Neural cell (in vitro differentiated cells): ENCODE data around the gene AMIGO2. TPM values are rescaled to one million over a fixed set of nuclear protein-coding genes. Genes with fewer than 3 reads are reported as not detected.
A peak's percentile ranks its signal among the peaks of the same experiment; 100 is the strongest.

ENCODE experiments used
- H2AFZ ChIP-seq: fragments of 200-600, 300-800 bp; sonication (generic), shearing (Covaris generic); 2 replicates; pipeline ENCODE4 v1.6.0; 2014; ENCODE audit warnings: low read depth, mild to moderate bottlenecking, antibody characterized with exemption, low read length, moderate library complexity
- H3F3A ChIP-seq: fragments of 200-600 bp; shearing (Covaris generic); 2 replicates; pipeline ENCODE4 v1.6.1; 2016; ENCODE audit warnings: mild to moderate bottlenecking, moderate library complexity, mixed read lengths, antibody characterized with exemption, low read length; ENCODE audit not compliant: insufficient read depth, poor library complexity, severe bottlenecking
- H3K27ac ChIP-seq: fragments of 200-600, 300-800 bp; sonication (generic), shearing (Covaris generic); 2 replicates; pipeline ENCODE4 v1.5.1; 2014; ENCODE audit warnings: mild to moderate bottlenecking, low read length, moderate library complexity
- H3K27me3 ChIP-seq: fragments of 300-800, 200-600 bp; sonication (generic), shearing (Covaris generic); 2 replicates; pipeline ENCODE4 v1.6.0; 2014; ENCODE audit warnings: mild to moderate bottlenecking, low read depth, low read length, moderate library complexity; ENCODE audit not compliant: insufficient read depth
- H3K36me3 ChIP-seq: fragments of 300-800, 200-600 bp; sonication (generic), shearing (Covaris generic); 2 replicates; pipeline ENCODE4 v1.5.1; 2014; ENCODE audit warnings: mild to moderate bottlenecking, antibody characterized with exemption, low read length, moderate library complexity; ENCODE audit not compliant: insufficient read depth
- H3K4me2 ChIP-seq: fragments of 300-800, 200-600 bp; sonication (generic), shearing (Covaris generic); 2 replicates; pipeline ENCODE4 v1.6.0; 2014; ENCODE audit warnings: mild to moderate bottlenecking, low read length
- H3K4me3 ChIP-seq: fragments of 300-800, 200-600 bp; sonication (generic), shearing (Covaris generic); 2 replicates; pipeline ENCODE4 v1.5.1; 2014; ENCODE audit warnings: mild to moderate bottlenecking, low read length, moderate library complexity
- H3K79me2 ChIP-seq: fragments of 200-600 bp; shearing (Covaris generic); replicated peaks from 2 replicates; pipeline ENCODE4 v1.6.0; 2014; ENCODE audit warnings: mild to moderate bottlenecking, low read length, moderate library complexity; ENCODE audit not compliant: insufficient read depth
- H3K9ac ChIP-seq: fragments of 300-800, 200-600 bp; sonication (generic), shearing (Covaris generic); 2 replicates; pipeline ENCODE4 v1.6.1; 2016; ENCODE audit warnings: mild to moderate bottlenecking, low read length, mixed read lengths
- H3K9me2 ChIP-seq: fragments of 200-600 bp; shearing (Covaris generic); 2 replicates; pipeline ENCODE4 v1.6.1; 2016; ENCODE audit warnings: mild to moderate bottlenecking, low read length, mixed read lengths; ENCODE audit not compliant: insufficient read depth
- H3K9me3 ChIP-seq: fragments of 200-600, 300-800 bp; sonication (generic), shearing (Covaris generic); 2 replicates; pipeline ENCODE4 v1.6.1; 2016; ENCODE audit warnings: mild to moderate bottlenecking, mixed run types, low read length, moderate library complexity, mixed read lengths
- H4K20me1 ChIP-seq: fragments of 200-600 bp; shearing (Covaris generic); 2 replicates; pipeline ENCODE4 v1.6.1; 2016; ENCODE audit warnings: mild to moderate bottlenecking, mixed run types; ENCODE audit not compliant: insufficient read depth
- EP300 ChIP-seq: fragments of 450-650 bp; conservative IDR thresholded peaks from 2 replicates; pipeline ENCODE4 v1.6.1; 2014; ENCODE audit warnings: antibody characterized with exemption, mild to moderate bottlenecking, moderate library complexity; ENCODE audit not compliant: poor library complexity, severe bottlenecking
- EZH2 ChIP-seq: fragments of 200-600, 300-800 bp; shearing (Covaris generic), sonication (generic); IDR thresholded peaks from 2 replicates; pipeline ENCODE4 v1.6.1; 2014; ENCODE audit warnings: antibody characterized with exemption, low read length, borderline replicate concordance, mild to moderate bottlenecking; ENCODE audit not compliant: insufficient read depth, poor library complexity, severe bottlenecking
- MXI1 ChIP-seq: fragments of 450-650 bp; conservative IDR thresholded peaks from 2 replicates; pipeline ENCODE4 v1.6.1; 2014; ENCODE audit warnings: antibody characterized with exemption, mild to moderate bottlenecking; ENCODE audit not compliant: poor library complexity, severe bottlenecking
- POLR2AphosphoS5 ChIP-seq: IDR thresholded peaks from 2 replicates; pipeline ENCODE4 v1.6.1; 2012
- RAD21 ChIP-seq: fragments of 450-650 bp; conservative IDR thresholded peaks from 2 replicates; pipeline ENCODE4 v1.6.1; 2014; ENCODE audit warnings: antibody characterized with exemption, mild to moderate bottlenecking, moderate library complexity
- SMC3 ChIP-seq: fragments of 450-650 bp; conservative IDR thresholded peaks from 2 replicates; pipeline ENCODE4 v1.6.1; 2014; ENCODE audit warnings: antibody characterized with exemption, mild to moderate bottlenecking, moderate library complexity; ENCODE audit not compliant: poor library complexity
- TAF1 ChIP-seq: IDR thresholded peaks from 2 replicates; pipeline ENCODE4 v1.6.1; 2012; ENCODE audit warnings: low read depth
- polyA plus RNA-seq: library from polyadenylated mRNA; depleted of rRNA; stranded (reverse); fragments of >200 nt; gene quantifications from 2 replicates; pipeline ENCODE4 v1.2.3, GENCODE V29; 2014
- TF ChIP-seq, protein P1 (sequence below): IDR thresholded peaks from 2 replicates; pipeline ENCODE4 v1.6.1; 2012; ENCODE audit warnings: borderline replicate concordance
- TF ChIP-seq, protein P2 (sequence below): fragments of 450-650 bp; IDR thresholded peaks from 2 replicates; pipeline ENCODE4 v1.5.1; 2014; ENCODE audit warnings: antibody characterized with exemption, mild to moderate bottlenecking, moderate library complexity; ENCODE audit not compliant: poor library complexity, severe bottlenecking

AMIGO2 gene
- polyA plus RNA-seq, 1 donor from 2014 or later: 3.1 TPM

DNA sequence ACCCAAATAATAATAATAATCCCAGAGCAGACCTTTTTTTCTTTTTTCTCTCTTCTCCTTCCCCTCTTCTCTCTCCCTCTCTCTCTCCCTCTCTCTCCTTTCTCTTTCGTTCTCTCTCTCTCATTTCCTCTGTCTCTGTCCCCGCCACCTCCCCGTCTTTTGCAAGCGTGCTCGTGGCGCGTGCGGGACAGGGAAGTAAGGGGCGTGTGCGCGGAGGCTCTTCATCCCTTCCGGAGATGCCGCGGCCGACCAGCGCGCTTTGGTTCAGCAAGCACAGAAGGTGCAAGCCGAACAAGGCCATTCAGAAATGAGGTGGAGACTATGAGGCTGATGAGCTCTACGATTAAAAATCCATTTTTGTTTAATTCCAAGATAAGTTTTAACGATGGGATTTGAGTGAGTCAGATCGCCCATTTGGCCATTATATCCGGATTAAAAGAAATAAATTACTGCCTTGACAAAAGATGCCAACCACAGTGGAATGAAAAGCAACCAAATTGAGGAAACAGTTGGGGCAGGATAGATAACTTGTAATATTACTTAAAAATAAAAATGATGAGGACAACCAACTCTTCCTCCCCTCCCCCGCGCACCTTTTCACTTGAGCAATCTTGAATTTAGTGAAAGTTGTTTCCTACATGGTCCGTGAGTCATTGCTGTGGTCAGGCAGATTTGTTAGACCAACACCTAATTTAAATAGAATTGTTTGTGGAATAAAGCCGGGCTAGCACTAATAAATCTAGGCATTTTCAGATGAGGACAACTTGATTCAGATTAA is 1.2 kb upstream of the AMIGO2 start:
- no peaks in the 10 kb centered on the region for H3K9me2 ChIP-seq
- no peak overlapping the region for H3K9ac ChIP-seq
- no peaks in the 10 kb centered on the region for H3K9me3 ChIP-seq
- H3K27ac ChIP-seq: no peak overlapping the region
- peaks cover 27% of the 10 kb centered on the region for H3K27me3 ChIP-seq
- no peaks in the 10 kb centered on the region for H4K20me1 ChIP-seq
- H3K79me2 ChIP-seq: no peaks in the 10 kb centered on the region
- H3K36me3 ChIP-seq: no peaks in the 10 kb centered on the region
- peak overlapping the region; percentile 7 for H2AFZ ChIP-seq
- peak overlapping the region; percentile 76 for H3K4me3 ChIP-seq
- TF ChIP-seq SMC3 (no peak), MXI1 (no peak), EP300 (no peak), TAF1 (no peak), RAD21 (no peak), POLR2AphosphoS5 (no peak), EZH2 (no peak)
- TF ChIP-seq, protein P1, sequence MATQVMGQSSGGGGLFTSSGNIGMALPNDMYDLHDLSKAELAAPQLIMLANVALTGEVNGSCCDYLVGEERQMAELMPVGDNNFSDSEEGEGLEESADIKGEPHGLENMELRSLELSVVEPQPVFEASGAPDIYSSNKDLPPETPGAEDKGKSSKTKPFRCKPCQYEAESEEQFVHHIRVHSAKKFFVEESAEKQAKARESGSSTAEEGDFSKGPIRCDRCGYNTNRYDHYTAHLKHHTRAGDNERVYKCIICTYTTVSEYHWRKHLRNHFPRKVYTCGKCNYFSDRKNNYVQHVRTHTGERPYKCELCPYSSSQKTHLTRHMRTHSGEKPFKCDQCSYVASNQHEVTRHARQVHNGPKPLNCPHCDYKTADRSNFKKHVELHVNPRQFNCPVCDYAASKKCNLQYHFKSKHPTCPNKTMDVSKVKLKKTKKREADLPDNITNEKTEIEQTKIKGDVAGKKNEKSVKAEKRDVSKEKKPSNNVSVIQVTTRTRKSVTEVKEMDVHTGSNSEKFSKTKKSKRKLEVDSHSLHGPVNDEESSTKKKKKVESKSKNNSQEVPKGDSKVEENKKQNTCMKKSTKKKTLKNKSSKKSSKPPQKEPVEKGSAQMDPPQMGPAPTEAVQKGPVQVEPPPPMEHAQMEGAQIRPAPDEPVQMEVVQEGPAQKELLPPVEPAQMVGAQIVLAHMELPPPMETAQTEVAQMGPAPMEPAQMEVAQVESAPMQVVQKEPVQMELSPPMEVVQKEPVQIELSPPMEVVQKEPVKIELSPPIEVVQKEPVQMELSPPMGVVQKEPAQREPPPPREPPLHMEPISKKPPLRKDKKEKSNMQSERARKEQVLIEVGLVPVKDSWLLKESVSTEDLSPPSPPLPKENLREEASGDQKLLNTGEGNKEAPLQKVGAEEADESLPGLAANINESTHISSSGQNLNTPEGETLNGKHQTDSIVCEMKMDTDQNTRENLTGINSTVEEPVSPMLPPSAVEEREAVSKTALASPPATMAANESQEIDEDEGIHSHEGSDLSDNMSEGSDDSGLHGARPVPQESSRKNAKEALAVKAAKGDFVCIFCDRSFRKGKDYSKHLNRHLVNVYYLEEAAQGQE: no peak
- TF ChIP-seq, protein P2, sequence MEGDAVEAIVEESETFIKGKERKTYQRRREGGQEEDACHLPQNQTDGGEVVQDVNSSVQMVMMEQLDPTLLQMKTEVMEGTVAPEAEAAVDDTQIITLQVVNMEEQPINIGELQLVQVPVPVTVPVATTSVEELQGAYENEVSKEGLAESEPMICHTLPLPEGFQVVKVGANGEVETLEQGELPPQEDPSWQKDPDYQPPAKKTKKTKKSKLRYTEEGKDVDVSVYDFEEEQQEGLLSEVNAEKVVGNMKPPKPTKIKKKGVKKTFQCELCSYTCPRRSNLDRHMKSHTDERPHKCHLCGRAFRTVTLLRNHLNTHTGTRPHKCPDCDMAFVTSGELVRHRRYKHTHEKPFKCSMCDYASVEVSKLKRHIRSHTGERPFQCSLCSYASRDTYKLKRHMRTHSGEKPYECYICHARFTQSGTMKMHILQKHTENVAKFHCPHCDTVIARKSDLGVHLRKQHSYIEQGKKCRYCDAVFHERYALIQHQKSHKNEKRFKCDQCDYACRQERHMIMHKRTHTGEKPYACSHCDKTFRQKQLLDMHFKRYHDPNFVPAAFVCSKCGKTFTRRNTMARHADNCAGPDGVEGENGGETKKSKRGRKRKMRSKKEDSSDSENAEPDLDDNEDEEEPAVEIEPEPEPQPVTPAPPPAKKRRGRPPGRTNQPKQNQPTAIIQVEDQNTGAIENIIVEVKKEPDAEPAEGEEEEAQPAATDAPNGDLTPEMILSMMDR: no peak
- H3K4me2 ChIP-seq: no peak overlapping the region
- H3F3A ChIP-seq: no peaks in the 10 kb centered on the region

DNA sequence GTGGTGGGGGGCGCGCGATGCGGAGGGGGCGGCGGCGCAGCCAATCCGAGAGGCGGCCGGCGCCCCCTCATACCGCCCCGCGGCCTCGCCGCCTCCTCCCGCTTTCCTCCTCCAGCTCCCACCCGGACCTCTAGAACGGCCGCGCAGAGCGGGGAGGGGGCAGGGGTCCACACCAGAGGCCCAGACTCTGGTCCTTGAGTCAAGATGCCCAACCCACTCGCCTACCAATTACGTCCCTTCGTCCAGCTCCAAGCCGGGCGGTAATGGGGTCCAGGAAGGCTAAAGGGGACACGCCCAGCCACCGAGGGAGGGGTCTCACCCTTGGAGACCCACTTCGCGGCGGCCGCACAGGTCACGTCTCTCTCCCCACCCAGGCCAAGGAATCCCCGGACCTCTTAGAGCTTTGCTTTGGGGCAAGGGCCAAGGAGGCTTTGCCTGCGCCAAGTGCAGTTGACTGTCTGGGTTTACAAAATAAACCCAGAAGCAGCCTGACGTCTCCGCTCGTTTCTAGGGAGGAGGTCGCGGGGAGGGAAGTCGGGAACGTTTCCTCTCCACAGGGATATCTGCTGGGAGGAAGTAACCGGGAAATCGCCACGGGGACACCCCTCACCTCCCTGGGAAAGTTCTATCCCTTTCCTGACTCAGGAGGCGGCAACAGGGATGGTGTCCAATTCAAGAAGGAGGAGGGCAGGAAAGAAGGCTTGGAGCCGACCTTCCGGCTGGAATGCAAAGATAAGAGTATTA is 394 bp upstream of the AMIGO2 start:
- H3K4me2 ChIP-seq: no peak overlapping the region
- H3K4me3 ChIP-seq: peak overlapping the region; percentile 76
- no peaks in the 10 kb centered on the region for H3K79me2 ChIP-seq
- peak overlapping the region; percentile 44 for H3K9ac ChIP-seq
- H3K36me3 ChIP-seq: no peaks in the 10 kb centered on the region
- no peaks in the 10 kb centered on the region for H3K9me3 ChIP-seq
- peaks cover 27% of the 10 kb centered on the region for H3K27me3 ChIP-seq
- H2AFZ ChIP-seq: no peak overlapping the region
- no peaks in the 10 kb centered on the region for H3K9me2 ChIP-seq
- no peak overlapping the region for H3K27ac ChIP-seq
- TF ChIP-seq TAF1: no peak
- no peak for TF ChIP-seq EZH2
- H4K20me1 ChIP-seq: no peaks in the 10 kb centered on the region
- H3F3A ChIP-seq: no peaks in the 10 kb centered on the region
